Transverse colon (tissue), 4 donors: ENCODE data around the gene FAIM2. TPM values are rescaled to one million over a fixed set of nuclear protein-coding genes. Genes with fewer than 3 reads are reported as not detected.
"Not testable (repeated sequence)": the region's sequence is repeated elsewhere in the genome, so short reads cannot be mapped to it uniquely, and the experiment has no call there.

Experiments
- DNase-seq: peaks from one replicate; pipeline ENCODE4 v3.0.0-alpha.2; 2019
- H3K27ac ChIP-seq, 4 donors: fragments of 200-600 bp; sonication (generic); 2 replicates each; pipeline ENCODE4 v1.5.1; 2016 to 2018; ENCODE audit warnings: inconsistent platforms in 4 of 4
- H3K27me3 ChIP-seq: fragments of 200-600 bp; sonication (generic); 2 replicates; pipeline ENCODE4 v1.5.1; 2017; ENCODE audit warnings: inconsistent platforms
- H3K36me3 ChIP-seq, 4 donors: fragments of 200-600 bp; sonication (generic); 2 replicates each; pipeline ENCODE4 v1.5.1; 2017 to 2019; ENCODE audit warnings: inconsistent platforms in 4 of 4
- H3K4me1 ChIP-seq, 4 donors: fragments of 200-600 bp; sonication (generic); 2 replicates each; pipeline ENCODE4 v1.5.1; 2017 to 2020; ENCODE audit warnings: inconsistent platforms in 4 of 4
- H3K4me3 ChIP-seq, 4 donors: fragments of 200-600 bp; sonication (generic); 1 replicate in 1 of 4; 2 replicates in 3 of 4; pipeline versions ENCODE4 v1.5.1 to v1.6.1; 2017 to 2019; ENCODE audit warnings: inconsistent platforms in 4 of 4
- H3K9me3 ChIP-seq, 2 donors: fragments of 200-600 bp; sonication (generic); 2 replicates each; pipeline ENCODE4 v1.5.1; 2017 to 2019; ENCODE audit warnings: inconsistent platforms in 2 of 2
- CTCF ChIP-seq, 5 experiments: fragments of 200-600 bp in 3 of 5; fragments of 450-650 bp in 2 of 5; sonication (generic) in 3 of 5; IDR thresholded peaks; 1 replicate in 2 of 5; 2 replicates in 3 of 5; pipeline ENCODE4 v1.5.1; 2016 to 2017; ENCODE audit warnings: antibody characterized with exemption in 5 of 5, inconsistent platforms in 3 of 5, mild to moderate bottlenecking in 2 of 5, moderate library complexity in 1 of 5
- EP300 ChIP-seq: sonication (generic); formaldehyde crosslinking; IDR thresholded peaks from one replicate; pipeline ENCODE4 v1.6.1; 2017; ENCODE audit warnings: antibody characterized with exemption, low read depth
- POLR2A ChIP-seq: fragments of 450-650 bp; IDR thresholded peaks from one replicate; pipeline ENCODE4 v1.6.1; 2016; ENCODE audit warnings: antibody characterized with exemption, mild to moderate bottlenecking, moderate library complexity
- POLR2AphosphoS5 ChIP-seq, 3 donors: sonication (generic); formaldehyde crosslinking; IDR thresholded peaks; one replicate each; pipeline ENCODE4 v1.6.1; 2016; ENCODE audit warnings: antibody characterized with exemption in 3 of 3
- WGBS, 2 donors: methylation state at CpG; one replicate each; pipeline ENCODE4 v1.1.5; 2018; ENCODE audit warnings: low coverage in 1 of 2; 5-methylcytosine and 5-hydroxymethylcytosine counted together
- in situ Hi-C, 4 donors: fragments of 200-750 bp; cut with MboI; loops; one replicate each; pipeline versions ENCODE4 v1.15.0 to v1.15.1; 2017; ENCODE audit warnings: low sequenced_read_pairs in 3 of 4, low pct_ligation_motif_present in 1 of 4, low pct_unique_long_range_greater_than_20kb in 1 of 4
- intact Hi-C: fragments of 100-400 bp; cut with DNase I; formaldehyde crosslinking; loops from one replicate; pipeline ENCODE4 v1.15.1; 2023; ENCODE audit warnings: low total_unique reads
- total RNA-seq, 4 donors: library from RNA; depleted of rRNA; stranded (reverse); fragments of >200 nt; gene quantifications; one replicate each; pipeline ENCODE4 v1.1.0, GENCODE V29; 2016

FAIM2 gene
- total RNA-seq, 4 donors from 2014 or later = 1.5 to 2.8 (median 2.5) TPM

- WGBS, 2 donors = 77% methylated on average over 5 of the region's 5 CpGs; no CpG with 5 or more reads in 1 of the 2 donors
- in situ Hi-C loops = no loop called here
- no peak for DNase-seq
Measured at GRCh38 chr12:49880756-49881414, 22.8 kb downstream of the FAIM2 start.

GRCh38 chr12:49879065-49879464 lies 24.6 kb downstream of the FAIM2 start:
- H3K4me3 ChIP-seq, H3K4me1 ChIP-seq, H3K9me3 ChIP-seq, in situ Hi-C loops, DNase-seq, H3K36me3 ChIP-seq, intact Hi-C loops, H3K27ac ChIP-seq, H3K27me3 ChIP-seq: not testable (repeated sequence)
- WGBS, 2 donors = 88 to 100% methylated on average over 2 of the region's 2 CpGs

More at GRCh38 chr12:49880756-49881414, 22.8 kb downstream of the FAIM2 start:
- no peak overlapping the region for H3K27ac ChIP-seq
- no peak overlapping the region for H3K4me3 ChIP-seq
- H3K27me3 ChIP-seq = no peaks in the 10 kb centered on the region
- no peaks in the 10 kb centered on the region for H3K4me1 ChIP-seq
- intact Hi-C loops = no loop called here
- TF ChIP-seq EP300 = no peak
- no peak for TF ChIP-seq POLR2AphosphoS5 (IDR thresholded peaks at IDR 0.05)
- TF ChIP-seq POLR2A = no peak
- no peak for TF ChIP-seq CTCF (IDR thresholded peaks at IDR 0.05)
- H3K9me3 ChIP-seq = no peaks in the 10 kb centered on the region
- no peaks in the 10 kb centered on the region for H3K36me3 ChIP-seq

DNA sequence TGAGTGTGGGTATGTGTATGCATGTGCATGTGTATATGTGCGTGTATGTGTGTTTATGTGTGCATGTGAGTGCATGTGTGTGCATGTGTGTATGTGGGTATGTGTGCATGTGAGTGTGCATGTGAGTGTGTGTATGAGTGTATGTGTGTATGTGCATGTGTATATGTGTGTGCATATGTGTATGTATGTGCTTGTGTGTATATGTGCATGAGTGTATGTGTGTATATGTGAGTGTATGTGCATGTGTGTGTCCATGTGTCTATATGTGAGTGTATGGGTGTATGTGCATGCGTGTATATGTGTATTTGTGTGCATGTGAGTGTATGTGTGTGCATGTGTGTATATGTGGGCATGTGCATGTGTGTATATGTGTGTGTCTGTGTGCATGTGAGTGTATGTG lies 25.7 kb downstream of the FAIM2 start:
- no peaks in the 10 kb centered on the region for H3K4me1 ChIP-seq
- H3K36me3 ChIP-seq = no peaks in the 10 kb centered on the region
- H3K4me3 ChIP-seq = no peak overlapping the region
- TF ChIP-seq EP300 (no peak), POLR2A (no peak), POLR2AphosphoS5 (IDR thresholded peaks at IDR 0.05) (no peak), CTCF (IDR thresholded peaks at IDR 0.05) (no peak)
- in situ Hi-C loops = no loop called here
- no peak overlapping the region for H3K27ac ChIP-seq
- no peaks in the 10 kb centered on the region for H3K27me3 ChIP-seq
- no peaks in the 10 kb centered on the region for H3K9me3 ChIP-seq
- intact Hi-C loops = no loop called here
- WGBS, 2 donors = 14 to 52% methylated on average over 1 to 2 of the region's 2 CpGs
- DNase-seq = no peak

- DNase-seq = no peak
- Histone ChIP-seq H3K27ac (no peak overlapping the region), H3K27me3 (no peaks in the 10 kb centered on the region), H3K9me3 (no peaks in the 10 kb centered on the region), H3K36me3 (no peaks in the 10 kb centered on the region), H3K4me1 (no peaks in the 10 kb centered on the region), H3K4me3 (no peak overlapping the region)
- in situ Hi-C loops = no loop called here
- 88% methylated on average over 4 of the region's 5 CpGs; no CpG with 5 or more reads in 1 of the 2 donors for WGBS, 2 donors
- intact Hi-C loops = no loop called here
- no peak for TF ChIP-seq CTCF (IDR thresholded peaks at IDR 0.05)
- no peak for TF ChIP-seq EP300
- no peak for TF ChIP-seq POLR2A
- no peak for TF ChIP-seq POLR2AphosphoS5 (IDR thresholded peaks at IDR 0.05)
Measured at GRCh38 chr12:49877066-49877465, 26.6 kb downstream of the FAIM2 start.

DNA sequence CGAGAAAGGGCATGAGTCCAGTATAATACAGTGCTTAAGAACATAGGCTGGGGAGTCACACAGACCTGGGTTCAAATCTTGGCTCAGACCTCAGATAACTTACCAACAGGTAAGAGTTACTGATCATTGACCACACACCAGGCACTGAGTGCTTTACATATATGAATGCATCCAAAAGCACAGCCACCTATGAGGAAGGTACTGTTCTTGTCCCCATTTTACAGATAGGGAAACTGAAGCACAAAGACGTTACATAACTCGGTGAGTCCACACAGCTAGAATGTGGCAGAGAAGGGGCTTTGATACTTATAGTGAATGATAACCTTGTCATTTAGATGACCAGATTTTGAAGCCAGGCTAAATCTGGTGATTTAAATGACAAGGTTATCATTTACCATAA lies 27.6 kb downstream of the FAIM2 start:
- no peak for DNase-seq
- in situ Hi-C loops = no loop called here

More for the DNA sequence above, 27.6 kb downstream of the FAIM2 start:
- H3K4me1 ChIP-seq = no peaks in the 10 kb centered on the region
- no peak overlapping the region for H3K27ac ChIP-seq
- no peaks in the 10 kb centered on the region for H3K9me3 ChIP-seq
- TF ChIP-seq CTCF (IDR thresholded peaks at IDR 0.05) (no peak), EP300 (no peak)
- no peak overlapping the region for H3K4me3 ChIP-seq
- WGBS, 2 donors = 87 to 94% methylated on average over 3 of the region's 3 CpGs
- no peaks in the 10 kb centered on the region for H3K36me3 ChIP-seq
- H3K27me3 ChIP-seq = no peaks in the 10 kb centered on the region
- intact Hi-C loops = no loop called here
